ENCODE results near the gene COL4A1. TPM values are rescaled to one million over a fixed set of nuclear protein-coding genes. Genes with fewer than 3 reads are reported as not detected.

The COL4A1 gene
- total RNA-seq, 1 donor from 2014 or later = 27.5 TPM

GRCh38 chr13:110107568-110108347 lies 199.2 kb downstream of the COL4A1 start:
- no peak for ATAC-seq

GRCh38 chr13:110106726-110107125 lies 200.2 kb downstream of the COL4A1 start:
- ATAC-seq = no peak

- ATAC-seq = no peak
Measured at GRCh38 chr13:110105136-110105535, 201.8 kb downstream of the COL4A1 start.

GRCh38 chr13:110103534-110103933 lies 203.4 kb downstream of the COL4A1 start:
- peak; percentile 51 for ATAC-seq

- ATAC-seq = no peak
Measured at GRCh38 chr13:110103026-110103425, 203.9 kb downstream of the COL4A1 start.

GRCh38 chr13:110102053-110102452 lies 204.9 kb downstream of the COL4A1 start:
- ATAC-seq = no peak

- ATAC-seq = no peak
Measured at GRCh38 chr13:110099922-110100321, 207.0 kb downstream of the COL4A1 start.

Other genes starting within 250 kb of the COL4A1 start
- gene COL4A2, start 127 bp upstream of the COL4A1 start, total RNA-seq = 30.8 TPM